ENCODE measurements around the gene EBI3.
"Not testable (repeated sequence)": the region's sequence is repeated elsewhere in the genome, so short reads cannot be mapped to it uniquely, and the experiment has no call there.

EBI3 gene

GRCh38 chr19:4278010-4278409, 48.7 kb downstream of the EBI3 start:
- DNase-seq (ENCODE audit: low read depth in 2 of 2), result no peak

GRCh38 chr19:4278419-4279266, 49.3 kb downstream of the EBI3 start, which contains the start of gene SHD:
Gene SHD (plus strand): TSS chr19:4279266. CDS start chr19:4280064, 798 bp downstream.
- no peak for DNase-seq (ENCODE audit: low read depth in 2 of 2)

DNA sequence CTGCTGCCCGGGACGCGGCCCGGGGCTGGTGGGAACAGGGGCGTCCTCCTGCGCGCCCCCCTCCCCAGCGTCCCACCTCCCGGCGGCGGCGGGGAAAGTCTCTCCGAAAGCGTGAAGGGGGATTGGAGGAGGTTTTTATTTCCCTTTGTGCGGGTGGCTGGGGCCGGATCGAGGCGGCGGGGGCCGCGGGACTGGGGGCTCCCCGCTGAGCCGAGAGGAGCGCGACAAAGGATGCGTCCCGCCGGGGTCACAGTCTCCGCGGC, 49.9 kb downstream of the EBI3 start:
- no peak for DNase-seq (ENCODE audit: low read depth in 2 of 2)

DNA sequence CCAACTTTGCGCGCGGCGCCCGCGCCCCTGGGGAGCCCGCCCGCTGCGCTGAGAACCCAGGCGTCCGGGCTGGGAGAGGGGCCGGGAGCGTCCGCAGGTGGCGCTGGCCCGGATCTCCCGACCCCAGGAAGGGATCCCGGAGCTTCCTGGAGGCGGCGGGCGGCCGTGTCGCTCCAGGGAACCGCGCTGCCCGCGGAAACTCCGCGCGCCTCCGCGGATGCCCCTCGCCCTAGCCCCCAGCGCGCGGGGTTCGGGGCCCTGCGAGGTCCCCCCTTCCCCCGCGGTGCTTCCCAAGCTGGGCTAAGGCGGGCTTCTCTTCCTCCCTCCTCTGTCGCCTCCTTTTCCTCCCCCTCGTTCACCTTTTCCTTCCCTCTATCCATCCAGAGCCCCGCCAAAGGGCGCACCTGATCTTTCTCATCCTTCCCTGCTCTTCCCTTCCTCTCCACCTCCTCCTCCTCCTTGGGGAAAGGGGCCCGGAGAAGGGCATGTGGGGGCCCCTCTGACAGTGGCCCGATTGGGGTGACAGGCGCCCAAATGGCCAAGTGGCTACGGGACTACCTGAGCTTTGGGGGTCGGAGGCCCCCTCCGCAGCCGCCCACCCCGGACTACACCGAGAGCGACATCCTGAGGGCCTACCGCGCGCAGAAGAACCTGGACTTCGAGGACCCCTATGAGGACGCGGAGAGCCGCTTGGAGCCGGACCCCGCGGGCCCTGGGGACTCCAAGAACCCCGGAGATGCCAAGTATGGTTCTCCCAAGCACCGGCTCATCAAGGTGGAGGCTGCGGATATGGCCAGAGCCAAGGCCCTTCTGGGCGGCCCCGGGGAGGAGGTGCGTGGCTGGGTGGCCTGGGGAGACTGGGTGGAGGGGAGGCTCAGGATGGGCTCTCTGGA, 50.5 kb downstream of the EBI3 start:
- DNase-seq (ENCODE audit: low read depth in 2 of 2), result no peak

GRCh38 chr19:4284176-4284958, 55.0 kb downstream of the EBI3 start:
- no peak for DNase-seq (ENCODE audit: low read depth in 2 of 2)

DNA sequence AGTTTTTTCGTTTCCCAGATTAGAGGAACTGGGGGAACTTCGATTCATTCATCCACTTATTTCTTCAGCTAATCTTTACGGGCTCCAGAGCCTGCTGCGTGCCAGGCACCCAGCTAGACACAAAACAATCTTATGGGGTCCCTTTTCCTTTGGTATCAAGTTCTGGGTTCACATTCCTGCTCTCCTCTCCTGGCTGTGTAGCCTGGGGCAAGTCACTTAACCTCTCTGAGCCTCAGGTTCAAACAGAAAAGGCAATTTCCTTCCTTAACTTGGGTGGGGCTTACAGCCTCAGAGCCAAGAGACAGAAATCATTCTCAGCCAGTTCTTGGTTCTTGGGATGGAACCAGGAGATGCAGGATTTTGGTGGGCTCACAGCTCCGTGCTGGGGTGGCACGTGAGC, 55.7 kb downstream of the EBI3 start:
- DNase-seq (ENCODE audit: low read depth in 2 of 2), result no peak

- DNase-seq (ENCODE audit: low read depth in 2 of 2), result not testable (repeated sequence)
Observed at GRCh38 chr19:4286141-4286540, 56.8 kb downstream of the EBI3 start.

All from stimulated activated CD4-positive, alpha-beta T cell treated with anti-CD3 and anti-CD28 coated beads, Interleukin-4, amount 100 ng/mL, for 48 hours (primary cell).